SU-DHL-6 (cell line): ENCODE data around the gene FRAS1.

ENCODE experiments used
- EZH2phosphoT487 ChIP-seq: fragments of 200-600 bp; sonication (generic), shearing (Covaris generic); conservative IDR thresholded peaks from 2 replicates; pipeline ENCODE4 v1.6.1; 2018; ENCODE audit warnings: mild to moderate bottlenecking, antibody characterized with exemption, low read length, moderate library complexity, mixed read lengths
- TF ChIP-seq, protein P1 (sequence below): fragments of 200-600 bp; sonication (generic); IDR thresholded peaks from one replicate; pipeline ENCODE4 v1.5.1; 2017; ENCODE audit warnings: antibody characterized with exemption, mild to moderate bottlenecking, low read length, moderate library complexity; ENCODE audit not compliant: insufficient read depth, poor library complexity, severe bottlenecking

DNA sequence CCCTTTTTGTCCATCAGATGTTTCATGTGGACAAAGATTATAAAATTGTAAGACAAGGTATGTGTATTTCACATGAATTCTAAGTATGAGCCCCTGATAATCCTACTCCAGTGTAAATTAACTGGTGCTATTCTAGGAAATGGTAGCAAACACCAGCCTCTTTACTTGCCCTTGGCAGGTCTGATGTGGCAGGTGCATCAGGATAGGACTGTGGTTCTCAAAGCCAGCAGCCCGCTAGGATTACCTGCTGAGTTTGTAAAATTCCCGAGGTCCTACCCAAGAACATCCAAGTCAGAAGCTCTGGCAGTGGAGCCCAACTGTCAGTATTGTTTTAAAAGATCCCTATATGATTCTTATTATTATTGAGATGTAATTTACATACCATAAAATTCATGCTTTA, 320.4 kb downstream of the FRAS1 start:
- TF ChIP-seq, protein P1, sequence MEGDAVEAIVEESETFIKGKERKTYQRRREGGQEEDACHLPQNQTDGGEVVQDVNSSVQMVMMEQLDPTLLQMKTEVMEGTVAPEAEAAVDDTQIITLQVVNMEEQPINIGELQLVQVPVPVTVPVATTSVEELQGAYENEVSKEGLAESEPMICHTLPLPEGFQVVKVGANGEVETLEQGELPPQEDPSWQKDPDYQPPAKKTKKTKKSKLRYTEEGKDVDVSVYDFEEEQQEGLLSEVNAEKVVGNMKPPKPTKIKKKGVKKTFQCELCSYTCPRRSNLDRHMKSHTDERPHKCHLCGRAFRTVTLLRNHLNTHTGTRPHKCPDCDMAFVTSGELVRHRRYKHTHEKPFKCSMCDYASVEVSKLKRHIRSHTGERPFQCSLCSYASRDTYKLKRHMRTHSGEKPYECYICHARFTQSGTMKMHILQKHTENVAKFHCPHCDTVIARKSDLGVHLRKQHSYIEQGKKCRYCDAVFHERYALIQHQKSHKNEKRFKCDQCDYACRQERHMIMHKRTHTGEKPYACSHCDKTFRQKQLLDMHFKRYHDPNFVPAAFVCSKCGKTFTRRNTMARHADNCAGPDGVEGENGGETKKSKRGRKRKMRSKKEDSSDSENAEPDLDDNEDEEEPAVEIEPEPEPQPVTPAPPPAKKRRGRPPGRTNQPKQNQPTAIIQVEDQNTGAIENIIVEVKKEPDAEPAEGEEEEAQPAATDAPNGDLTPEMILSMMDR: no peak
- no peak for TF ChIP-seq EZH2phosphoT487
